ENCODE results near the gene PRKG1. TPM values are rescaled to one million over a fixed set of nuclear protein-coding genes. Genes with fewer than 3 reads are reported as not detected.
"Not testable (repeated sequence)": the region's sequence is repeated elsewhere in the genome, so short reads cannot be mapped to it uniquely, and the experiment has no call there.

PRKG1 gene
- total RNA-seq, 1 experiment from 2014 or later: 1.0 TPM

- no peak for DNase-seq (ENCODE audit: extremely low read depth, low read depth)
Observed at GRCh38 chr10:51366044-51366443, 291.8 kb downstream of the PRKG1 start.

- no peak for DNase-seq (ENCODE audit: extremely low read depth, low read depth)
Observed at GRCh38 chr10:51367127-51367526, 292.8 kb downstream of the PRKG1 start.

- no peak for DNase-seq (ENCODE audit: extremely low read depth, low read depth)
Observed at GRCh38 chr10:51367694-51368093, 293.4 kb downstream of the PRKG1 start.

- DNase-seq (ENCODE audit: extremely low read depth, low read depth): no peak
Observed at GRCh38 chr10:51368943-51369342, 294.7 kb downstream of the PRKG1 start.

DNA sequence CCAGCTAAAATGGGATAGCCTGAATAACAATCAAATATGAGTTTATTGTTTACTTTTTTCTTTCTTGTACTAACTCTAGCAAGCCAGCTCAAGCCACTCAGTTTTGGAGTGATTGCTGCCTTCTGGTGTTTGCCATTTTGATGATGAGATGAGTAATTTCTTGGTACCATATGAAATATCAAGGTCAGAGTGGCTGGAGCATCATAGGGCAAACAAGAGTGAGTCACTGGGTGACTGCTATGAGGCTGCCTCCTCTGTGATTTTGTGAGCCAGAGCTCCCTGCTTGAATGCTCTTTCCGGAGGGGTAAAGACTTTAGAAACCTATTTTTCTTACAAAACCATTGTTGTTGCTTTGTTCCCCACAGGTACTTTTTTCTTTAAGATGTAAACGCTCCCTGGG is 295.6 kb downstream of the PRKG1 start:
- no peak for DNase-seq (ENCODE audit: extremely low read depth, low read depth)

DNA sequence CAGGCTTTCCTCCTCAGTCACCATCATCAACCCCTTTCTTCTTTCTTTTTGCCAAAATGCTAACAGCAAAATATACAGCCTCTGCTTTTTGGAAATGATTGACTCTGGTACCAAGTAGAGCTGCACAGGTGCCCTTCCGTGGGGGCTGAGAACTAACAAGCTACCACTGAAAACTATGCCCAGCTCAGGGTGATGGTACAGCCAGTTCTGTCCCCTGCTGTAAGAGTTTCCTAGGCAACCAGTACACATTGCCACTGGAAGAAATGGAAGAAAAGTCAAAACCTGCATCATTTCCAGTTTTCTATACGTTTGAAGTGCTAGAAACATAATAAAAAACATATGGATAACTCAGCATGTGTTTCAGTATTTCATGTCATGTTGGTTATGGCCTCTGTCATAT is 297.5 kb downstream of the PRKG1 start:
- DNase-seq (ENCODE audit: extremely low read depth, low read depth): no peak

- no peak for DNase-seq (ENCODE audit: extremely low read depth, low read depth)
Observed at GRCh38 chr10:51375790-51376189, 301.5 kb downstream of the PRKG1 start.

DNA sequence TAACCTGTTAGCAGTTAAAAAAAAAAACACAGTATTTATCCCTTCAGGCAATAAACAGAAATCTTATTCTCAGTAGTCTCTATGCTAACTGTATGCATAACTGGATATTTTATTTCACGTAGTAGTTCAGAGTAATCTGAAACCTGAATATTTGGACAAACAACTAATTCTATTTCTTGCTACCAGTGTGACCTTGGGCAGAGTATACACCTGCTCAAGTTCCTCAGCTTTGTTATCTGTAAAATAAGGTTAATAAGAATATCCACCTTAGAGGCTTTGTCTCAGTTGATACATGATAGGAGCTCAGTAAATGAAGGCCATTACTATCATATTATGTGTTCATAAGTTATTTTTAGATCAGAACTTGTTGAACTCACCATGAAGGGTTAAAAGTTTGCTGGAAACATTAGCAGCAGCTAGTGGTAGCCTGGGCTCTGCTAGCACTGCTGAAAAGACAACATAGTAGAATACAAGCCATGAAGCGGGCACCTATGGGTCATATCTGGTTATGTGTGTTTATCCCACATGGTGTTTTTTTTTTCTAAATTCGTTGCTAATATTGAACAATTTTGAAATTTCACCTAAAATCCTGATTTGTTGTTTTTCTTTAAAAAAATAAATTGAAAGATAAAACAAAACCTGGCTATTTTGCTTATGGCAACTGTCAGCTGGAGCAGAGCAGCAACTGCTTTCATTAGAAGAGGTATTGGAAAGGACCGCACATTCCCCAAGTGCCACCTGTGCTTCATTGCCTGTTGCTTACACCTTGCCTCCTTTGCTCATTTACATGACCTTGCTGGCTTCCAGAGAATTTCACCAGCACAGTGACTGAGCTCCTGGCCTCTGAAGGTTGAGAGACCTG is 303.0 kb downstream of the PRKG1 start:
- DNase-seq (ENCODE audit: extremely low read depth, low read depth): no peak

- no peak for DNase-seq (ENCODE audit: extremely low read depth, low read depth)
Observed at GRCh38 chr10:51377932-51378599, 303.8 kb downstream of the PRKG1 start.

DNA sequence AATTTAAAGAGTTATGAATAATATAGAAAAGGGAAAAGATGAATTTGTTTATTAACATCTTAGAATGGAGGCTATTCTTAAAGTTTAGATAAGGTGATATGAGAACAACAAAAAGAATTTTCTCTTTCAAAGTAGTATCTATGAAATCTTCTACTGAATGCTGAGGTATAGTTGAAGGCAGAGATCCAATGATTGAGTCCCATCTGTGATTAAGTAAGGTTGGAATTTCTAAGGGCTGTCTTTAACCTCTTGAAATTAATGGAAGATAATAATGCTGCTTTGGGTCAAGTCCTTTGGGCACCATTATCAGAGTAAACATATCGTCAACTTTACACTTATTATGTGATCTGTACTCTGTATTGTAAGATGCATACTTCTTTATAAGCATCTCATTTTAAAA is 307.9 kb downstream of the PRKG1 start:
- DNase-seq (ENCODE audit: extremely low read depth, low read depth): no peak

DNA sequence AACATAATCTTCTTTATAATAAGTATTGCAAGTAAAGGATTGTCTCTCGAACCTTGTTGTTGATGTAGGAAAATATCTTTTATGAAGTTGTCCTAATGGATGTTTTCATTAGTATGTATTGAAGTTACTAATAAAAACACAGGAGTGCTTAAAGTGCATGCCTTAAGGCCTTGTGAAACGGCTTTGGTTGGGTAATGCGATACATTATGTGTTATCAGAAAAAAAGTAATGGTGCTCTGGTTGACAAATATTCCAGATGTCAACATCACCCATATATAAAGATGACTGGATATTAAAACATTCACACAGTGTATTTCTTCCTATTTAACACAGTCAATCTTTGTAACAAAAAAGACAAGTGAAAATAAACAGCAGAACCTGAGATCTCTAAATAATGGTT is 310.7 kb downstream of the PRKG1 start:
- no peak for DNase-seq (ENCODE audit: extremely low read depth, low read depth)

- no peak for DNase-seq (ENCODE audit: extremely low read depth, low read depth)
Observed at GRCh38 chr10:51386248-51386885, 312.1 kb downstream of the PRKG1 start.

GRCh38 chr10:51389415-51390321 is 315.4 kb downstream of the PRKG1 start:
- peak; percentile 25 for DNase-seq (ENCODE audit: extremely low read depth, low read depth)

GRCh38 chr10:51393006-51393405 is 318.7 kb downstream of the PRKG1 start:
- not testable (repeated sequence) for DNase-seq (ENCODE audit: extremely low read depth, low read depth)

DNA sequence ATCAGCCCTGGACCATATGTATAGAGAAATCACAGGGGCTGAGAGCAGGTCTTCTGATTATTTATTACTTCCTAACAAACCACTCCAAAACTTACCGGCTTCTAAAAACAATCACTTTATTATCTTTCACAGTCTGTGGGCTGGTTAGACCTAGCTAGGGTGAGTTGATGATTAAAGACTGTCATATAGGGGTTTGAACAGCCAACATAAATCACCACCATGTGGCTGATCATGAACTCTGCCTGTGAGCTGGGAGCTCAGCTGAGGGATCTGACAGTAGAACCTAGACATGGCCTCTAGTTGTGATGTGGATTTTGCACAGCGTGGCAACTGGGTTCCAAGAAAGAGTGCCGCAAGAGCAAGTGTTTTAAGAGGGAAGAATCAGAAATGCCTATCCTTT is 319.8 kb downstream of the PRKG1 start:
- DNase-seq (ENCODE audit: extremely low read depth, low read depth): no peak

GRCh38 chr10:51397244-51397643 is 323.0 kb downstream of the PRKG1 start:
- DNase-seq (ENCODE audit: extremely low read depth, low read depth): no peak

DNA sequence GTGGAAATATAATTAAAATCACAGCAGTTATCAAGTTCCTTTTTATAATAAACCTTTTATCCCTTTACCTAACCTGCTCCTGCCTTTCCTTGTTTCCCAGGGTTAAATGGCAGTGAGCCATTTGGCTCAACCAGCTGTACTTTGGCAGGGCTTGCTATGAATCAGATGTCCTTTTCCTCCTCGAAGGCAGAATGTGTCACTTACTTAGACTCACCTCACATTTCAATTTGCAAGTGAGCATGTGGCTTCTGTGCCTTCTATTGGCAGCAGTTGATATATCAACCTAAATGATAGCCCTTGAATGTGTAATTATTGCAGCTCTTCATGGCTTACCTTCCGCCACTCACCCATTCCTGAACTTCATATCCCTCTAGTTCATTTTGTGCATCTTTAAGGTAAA is 323.4 kb downstream of the PRKG1 start:
- DNase-seq (ENCODE audit: extremely low read depth, low read depth): no peak

DNA sequence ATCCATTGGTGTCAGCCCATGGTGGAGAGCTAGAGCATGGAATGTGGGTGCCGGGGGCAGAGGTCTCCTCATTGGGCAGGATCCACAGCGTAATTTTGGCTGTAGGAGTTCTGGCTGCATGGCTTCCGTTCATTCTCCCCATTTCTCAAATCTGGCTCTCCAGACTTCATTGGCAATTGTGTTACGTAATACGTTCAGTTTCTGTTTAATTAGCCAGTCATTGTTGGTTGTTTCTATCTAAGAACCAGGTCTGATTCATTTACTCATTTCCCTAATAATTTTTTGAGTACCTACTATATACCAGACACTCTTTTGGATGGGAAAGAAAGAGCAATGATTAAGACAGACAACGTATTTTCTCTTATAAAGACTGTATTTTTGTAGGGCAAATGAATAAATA is 325.6 kb downstream of the PRKG1 start:
- DNase-seq (ENCODE audit: extremely low read depth, low read depth): no peak

DNA sequence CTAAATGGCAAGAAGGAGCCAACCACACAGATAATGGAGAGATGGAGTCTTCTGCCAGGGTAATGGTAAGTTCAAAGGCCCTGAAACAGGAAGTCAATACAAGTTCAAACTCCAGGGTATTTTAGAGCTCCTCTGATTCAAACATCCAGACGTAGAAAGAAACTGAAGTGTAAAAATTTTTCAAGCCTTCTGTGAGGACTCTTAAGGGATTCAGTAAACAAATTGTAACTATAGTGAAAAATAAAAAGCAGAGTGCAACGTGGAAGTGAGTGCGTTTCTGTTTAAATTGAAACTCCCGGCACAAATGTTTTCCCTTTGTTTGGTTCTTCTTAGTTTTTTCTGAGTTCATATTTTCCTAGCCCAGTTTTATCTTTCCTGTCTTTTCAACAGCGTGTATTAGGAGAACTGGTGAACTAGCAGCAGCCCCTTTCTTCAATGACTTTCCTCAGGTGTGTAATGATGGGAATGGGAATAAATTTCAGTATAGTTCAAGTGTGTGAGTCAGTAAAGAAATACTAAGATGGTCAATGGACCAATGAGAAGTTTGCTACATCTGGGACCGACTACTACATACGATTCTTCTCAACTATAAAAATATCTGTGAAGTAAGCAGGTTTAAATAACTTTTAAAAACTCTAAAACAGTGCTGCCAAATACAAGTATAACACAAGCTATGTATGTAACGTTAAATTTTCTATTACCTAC is 326.3 kb downstream of the PRKG1 start:
- no peak for DNase-seq (ENCODE audit: extremely low read depth, low read depth)

GRCh38 chr10:51403521-51403920 is 329.2 kb downstream of the PRKG1 start:
- DNase-seq (ENCODE audit: extremely low read depth, low read depth): no peak

Data from NCI-H460 (cell line).